OCI-LY1 (cell line): ENCODE results near the gene SDC3.

ENCODE experiments used
- H2AFZ ChIP-seq: fragments of 200-600 bp; sonication (generic), shearing (Covaris generic); 2 replicates; pipeline ENCODE4 v1.6.0; 2014; ENCODE audit warnings: antibody characterized with exemption, mild to moderate bottlenecking, low read length
- H3F3A ChIP-seq: fragments of 200-600 bp; sonication (generic), shearing (Covaris generic); 2 replicates; pipeline ENCODE4 v1.6.0; 2014; ENCODE audit warnings: mild to moderate bottlenecking, antibody characterized with exemption, low read length, moderate library complexity; ENCODE audit not compliant: insufficient read depth
- H3K27ac ChIP-seq: fragments of 200-600 bp; sonication (generic); 2 replicates; pipeline ENCODE4 v1.5.1; 2014; ENCODE audit warnings: low read length, mixed run types, mild to moderate bottlenecking, low read depth; ENCODE audit not compliant: poor library complexity, severe bottlenecking
- H3K27me3 ChIP-seq: fragments of 200-600 bp; sonication (generic); 2 replicates; pipeline ENCODE4 v1.6.0; 2014; ENCODE audit warnings: antibody characterized with exemption, mild to moderate bottlenecking, low read length, moderate library complexity; ENCODE audit not compliant: insufficient read depth
- H3K36me3 ChIP-seq: fragments of 200-600 bp; sonication (generic); 2 replicates; pipeline ENCODE4 v1.6.1; 2014; ENCODE audit warnings: mild to moderate bottlenecking, antibody characterized with exemption, low read length, moderate library complexity, mixed read lengths; ENCODE audit not compliant: insufficient read depth
- H3K4me1 ChIP-seq: fragments of 200-600 bp; sonication (generic); 2 replicates; pipeline ENCODE4 v1.5.1; 2014; ENCODE audit warnings: mild to moderate bottlenecking, low read length, moderate library complexity; ENCODE audit not compliant: insufficient read depth, severe bottlenecking
- H3K4me2 ChIP-seq: fragments of 200-600 bp; sonication (generic), shearing (Covaris generic); 2 replicates; pipeline ENCODE4 v1.6.1; 2014; ENCODE audit warnings: low read length
- H3K4me3 ChIP-seq: fragments of 200-600 bp; sonication (generic); 2 replicates; pipeline ENCODE4 v1.5.1; 2014; ENCODE audit warnings: low read length, low read depth, mild to moderate bottlenecking, mixed read lengths; ENCODE audit not compliant: poor library complexity, severe bottlenecking
- H3K79me2 ChIP-seq: fragments of 200-600 bp; shearing (Covaris generic); 2 replicates; pipeline ENCODE4 v1.6.1; 2016; ENCODE audit warnings: mixed run types, low read length, mixed read lengths; ENCODE audit not compliant: insufficient read depth
- H3K9ac ChIP-seq: fragments of 200-600 bp; sonication (generic), shearing (Covaris generic); 2 replicates; pipeline ENCODE4 v1.6.1; 2014; ENCODE audit warnings: mild to moderate bottlenecking, low read length, mixed read lengths
- H3K9me2 ChIP-seq: fragments of 200-600 bp; sonication (generic), shearing (Covaris generic); 2 replicates; pipeline ENCODE4 v1.6.1; 2014; ENCODE audit warnings: low read depth, mild to moderate bottlenecking, low read length, mixed read lengths
- H3K9me3 ChIP-seq: fragments of 200-600 bp; shearing (Covaris generic); 2 replicates; pipeline ENCODE4 v1.6.1; 2014; ENCODE audit warnings: low read length, mixed read lengths
- H4K20me1 ChIP-seq: fragments of 200-600 bp; sonication (generic), shearing (Covaris generic); 2 replicates; pipeline ENCODE4 v1.6.0; 2016; ENCODE audit warnings: mild to moderate bottlenecking, low read length; ENCODE audit not compliant: insufficient read depth
- CTCF ChIP-seq: fragments of 200-600 bp; sonication (generic), shearing (Covaris generic); IDR thresholded peaks from 2 replicates; pipeline ENCODE4 v1.5.1; 2017; ENCODE audit warnings: mild to moderate bottlenecking, antibody characterized with exemption, low read length, moderate library complexity, mixed read lengths
- EZH2 ChIP-seq: fragments of 200-600 bp; sonication (generic), shearing (Covaris generic); IDR thresholded peaks from 2 replicates; pipeline ENCODE4 v1.8.0; 2017; ENCODE audit warnings: borderline replicate concordance, mixed run types, mild to moderate bottlenecking, antibody characterized with exemption, low read length, moderate library complexity, mixed read lengths

The SDC3 gene

GRCh38 chr1:30904962-30905335, 3.6 kb downstream of the SDC3 start:
- H3F3A ChIP-seq, result no peaks in the 10 kb centered on the region
- H3K9me3 ChIP-seq, result no peaks in the 10 kb centered on the region
- no peaks in the 10 kb centered on the region for H3K9me2 ChIP-seq
- H3K4me3 ChIP-seq, result no peak overlapping the region
- peaks cover 10% of the 10 kb centered on the region for H3K4me1 ChIP-seq
- no peak overlapping the region for H3K9ac ChIP-seq
- H3K79me2 ChIP-seq, result no peaks in the 10 kb centered on the region
- no peak overlapping the region for H3K4me2 ChIP-seq
- no peak overlapping the region for H3K27ac ChIP-seq
- no peak overlapping the region for H2AFZ ChIP-seq
- no peak for TF ChIP-seq EZH2
- H3K27me3 ChIP-seq, result peaks cover 18% of the 10 kb centered on the region; the same call in 1 of the 2 replicates
- H4K20me1 ChIP-seq, result no peaks in the 10 kb centered on the region
- H3K36me3 ChIP-seq, result no peaks in the 10 kb centered on the region

- no peak overlapping the region for H3K4me2 ChIP-seq
- H3K9me2 ChIP-seq, result no peaks in the 10 kb centered on the region
- H3K4me3 ChIP-seq, result no peak overlapping the region
- TF ChIP-seq EZH2, result no peak
- no peak for TF ChIP-seq CTCF
- no peak overlapping the region for H2AFZ ChIP-seq
- H3K9ac ChIP-seq, result no peak overlapping the region
- no peaks in the 10 kb centered on the region for H3K9me3 ChIP-seq
- H3K4me1 ChIP-seq, result peaks cover 5% of the 10 kb centered on the region
- no peak overlapping the region for H3K27ac ChIP-seq
- H3K36me3 ChIP-seq, result no peaks in the 10 kb centered on the region
- no peaks in the 10 kb centered on the region for H4K20me1 ChIP-seq
- H3F3A ChIP-seq, result no peaks in the 10 kb centered on the region
- no peaks in the 10 kb centered on the region for H3K79me2 ChIP-seq
- peaks cover 18% of the 10 kb centered on the region; the same call in 1 of the 2 replicates for H3K27me3 ChIP-seq
Measured at GRCh38 chr1:30904191-30904961, 4.2 kb downstream of the SDC3 start.

GRCh38 chr1:30903343-30904034, 5.1 kb downstream of the SDC3 start:
- H3K4me2 ChIP-seq, result no peak overlapping the region
- no peaks in the 10 kb centered on the region for H3K36me3 ChIP-seq
- no peaks in the 10 kb centered on the region for H3K9me2 ChIP-seq
- H3K27me3 ChIP-seq, result 0 out of 2 replicates have a peak, but pooled peaks cover 12% of the 10 kb centered on the region
- TF ChIP-seq EZH2 (no peak), CTCF (no peak)
- no peak overlapping the region for H2AFZ ChIP-seq
- H4K20me1 ChIP-seq, result no peaks in the 10 kb centered on the region
- H3K27ac ChIP-seq, result no peak overlapping the region
- H3K9ac ChIP-seq, result no peak overlapping the region
- H3K79me2 ChIP-seq, result no peaks in the 10 kb centered on the region
- H3F3A ChIP-seq, result no peaks in the 10 kb centered on the region
- no peaks in the 10 kb centered on the region for H3K4me1 ChIP-seq
- H3K4me3 ChIP-seq, result no peak overlapping the region
- H3K9me3 ChIP-seq, result no peaks in the 10 kb centered on the region
